Activated CD4-positive, alpha-beta T cell treated with anti-CD3 and anti-CD28 coated beads, Interleukin-2, amount 10 ng/mL, durations not matched to agents 7 days and 5 days (primary cell): Measurements from ENCODE around the gene WDR35. TPM values are rescaled to one million over a fixed set of nuclear protein-coding genes. Genes with fewer than 3 reads are reported as not detected.

Experiments used
- CTCF ChIA-PET: fragments of 350-600 bp; sonication (Branson Sonifier 250); formaldehyde crosslinking; loops from one replicate; lab custom pipeline; 2021; ENCODE audit warnings: antibody characterized with exemption; lab: Charles Lee
- POLR2A ChIA-PET: fragments of 350-600 bp; sonication (Branson Sonifier 250); formaldehyde crosslinking; loops from one replicate; lab custom pipeline; 2021; ENCODE audit warnings: antibody characterized with exemption; lab: Charles Lee
- DNase-seq: peaks from one replicate; pipeline ENCODE4 v3.0.0-alpha.2; 2020
- H3K27ac Mint-ChIP-seq: one replicate; pipeline ENCODE4 v1.8.0; 2021; ENCODE audit warnings: mild to moderate bottlenecking, moderate library complexity, mixed read lengths
- H3K27me3 Mint-ChIP-seq: one replicate; pipeline ENCODE4 v1.8.0; 2021; ENCODE audit warnings: mixed read lengths
- H3K36me3 Mint-ChIP-seq: one replicate; pipeline ENCODE4 v1.8.0; 2021; ENCODE audit warnings: low read depth, mixed read lengths
- H3K4me1 Mint-ChIP-seq: one replicate; pipeline ENCODE4 v1.8.0; 2021; ENCODE audit warnings: mixed read lengths
- H3K4me3 Mint-ChIP-seq: one replicate; pipeline ENCODE4 v1.8.0; 2021; ENCODE audit warnings: mild to moderate bottlenecking, moderate library complexity, mixed read lengths
- H3K9me3 Mint-ChIP-seq: one replicate; pipeline ENCODE4 v1.8.0; 2021; ENCODE audit warnings: mixed read lengths
- total RNA-seq, 2 experiments: library from RNA; stranded (reverse); gene quantifications; one replicate each; pipeline ENCODE4 v1.2.3, GENCODE V29; 2021

The WDR35 gene
- total RNA-seq, 2 experiments from 2014 or later: 3.9 to 4.0 TPM

DNA sequence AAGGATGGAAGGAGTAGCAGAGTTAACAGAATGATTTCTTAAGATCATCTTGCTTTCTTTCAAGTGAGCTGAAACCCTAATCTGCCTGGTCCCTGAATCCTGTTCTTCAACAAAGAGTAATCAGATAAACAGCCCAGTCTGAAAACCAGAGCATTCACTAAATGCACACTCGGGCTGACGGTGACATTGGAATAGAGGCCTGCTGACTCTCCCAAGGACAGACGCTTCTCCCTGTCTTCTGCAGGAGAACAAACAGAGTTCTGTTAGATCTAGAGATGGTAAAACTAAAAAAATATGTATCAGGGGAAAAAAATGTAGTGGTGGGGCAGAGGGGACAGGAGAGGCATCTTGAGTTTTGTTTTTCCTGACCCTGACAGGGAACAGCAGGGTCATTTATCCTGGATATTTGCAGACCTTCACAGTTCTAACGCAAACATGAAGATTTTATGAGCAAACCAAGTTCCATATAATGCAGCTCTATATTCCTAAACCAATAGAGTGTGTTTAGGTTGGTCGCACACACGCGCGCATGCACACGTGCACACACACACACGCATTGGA, 15.2 kb upstream of the WDR35 start:
- Mint-ChIP-seq H3K4me3 (no peak overlapping the region), H3K36me3 (no peaks in the 10 kb centered on the region), H3K4me1 (no peaks in the 10 kb centered on the region), H3K27me3 (peaks cover 29% of the 10 kb centered on the region), H3K27ac (no peak overlapping the region), H3K9me3 (no peaks in the 10 kb centered on the region)
- DNase-seq: no peak
- POLR2A ChIA-PET: no interaction called here
- CTCF ChIA-PET: no interaction called here

DNA sequence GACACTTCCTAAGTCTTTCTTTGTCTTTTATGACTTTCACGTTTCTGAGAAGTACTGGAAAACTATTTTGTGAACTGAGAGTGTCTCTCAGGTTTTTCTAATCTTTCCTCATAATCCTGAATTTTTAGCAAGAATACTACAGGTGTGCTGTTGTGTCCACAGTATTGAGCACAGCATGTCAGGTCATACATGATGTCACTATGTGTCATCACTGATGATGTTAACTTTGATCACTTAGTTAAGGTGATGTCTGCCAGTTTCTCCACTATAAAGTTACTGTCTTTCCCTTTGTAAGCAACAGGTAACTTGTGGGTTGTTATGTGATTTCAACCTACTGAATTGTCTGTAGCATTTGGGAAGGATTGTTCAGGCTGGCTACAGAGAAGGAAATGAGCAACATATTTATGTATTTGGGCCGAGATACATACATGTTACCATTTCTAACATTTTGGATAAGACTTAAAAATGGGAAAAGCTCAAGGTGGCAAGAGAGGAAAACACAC, 11.5 kb upstream of the WDR35 start:
- no peak overlapping the region for H3K4me3 Mint-ChIP-seq
- H3K36me3 Mint-ChIP-seq: no peaks in the 10 kb centered on the region
- H3K9me3 Mint-ChIP-seq: no peaks in the 10 kb centered on the region
- peaks cover 28% of the 10 kb centered on the region for H3K27me3 Mint-ChIP-seq
- H3K27ac Mint-ChIP-seq: no peak overlapping the region
- CTCF ChIA-PET: no interaction called here
- DNase-seq: no peak
- H3K4me1 Mint-ChIP-seq: no peaks in the 10 kb centered on the region
- POLR2A ChIA-PET: no interaction called here

DNA sequence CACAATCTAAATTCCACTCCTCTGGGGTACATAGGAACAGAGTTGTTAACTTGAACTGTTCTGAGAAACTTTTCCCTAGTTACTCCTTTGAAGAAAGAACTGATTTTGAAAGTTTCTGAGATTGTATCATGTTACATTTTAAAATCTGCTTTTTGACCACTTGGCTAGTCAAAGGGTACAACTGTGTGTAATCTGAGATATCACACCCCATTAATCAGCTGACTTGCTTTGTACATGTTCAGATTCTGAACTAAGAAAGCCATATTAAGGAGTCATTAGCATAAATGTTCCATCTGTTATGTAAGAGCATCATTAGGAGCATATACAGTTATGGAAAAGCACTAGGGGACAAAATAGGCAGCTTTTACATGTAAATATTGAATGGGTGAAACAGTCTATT, 3.8 kb upstream of the WDR35 start:
- CTCF ChIA-PET: interaction anchor here (1.2 kb wide), 1 partner anchor 22 kb away, joined by 3 read pairs; no protein-coding TSS in a partner anchor
- Mint-ChIP-seq H3K4me3 (no peak overlapping the region), H3K9me3 (no peaks in the 10 kb centered on the region)

DNA sequence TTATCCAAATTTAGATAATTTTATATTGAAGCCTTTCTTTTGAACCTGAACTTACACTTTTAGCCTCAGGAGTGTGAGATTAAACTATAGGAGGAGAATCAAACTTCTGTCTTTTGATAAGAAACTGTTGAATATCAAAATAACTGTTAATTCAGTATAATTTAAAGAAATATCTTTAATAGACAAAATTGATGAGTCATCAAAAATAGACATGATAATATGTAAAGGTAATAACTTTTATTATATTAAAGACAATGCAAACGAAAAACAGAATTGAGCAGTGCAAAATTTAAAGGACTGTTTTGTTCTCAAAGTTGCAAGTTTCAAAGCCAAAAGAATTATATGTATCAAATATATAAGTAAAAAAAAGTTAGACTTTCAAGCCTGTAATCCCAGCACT, 2.0 kb upstream of the WDR35 start:
- CTCF ChIA-PET: no interaction called here
- no peaks in the 10 kb centered on the region for H3K9me3 Mint-ChIP-seq
- no peak overlapping the region for H3K4me3 Mint-ChIP-seq
- H3K36me3 Mint-ChIP-seq: no peaks in the 10 kb centered on the region
- POLR2A ChIA-PET: no interaction called here
- no peak overlapping the region for H3K27ac Mint-ChIP-seq
- DNase-seq: no peak
- peaks cover 32% of the 10 kb centered on the region for H3K4me1 Mint-ChIP-seq
- peaks cover 35% of the 10 kb centered on the region for H3K27me3 Mint-ChIP-seq

More for the DNA sequence above, 3.8 kb upstream of the WDR35 start:
- no peak overlapping the region for H3K27ac Mint-ChIP-seq
- no peak for DNase-seq
- peaks cover 42% of the 10 kb centered on the region for H3K27me3 Mint-ChIP-seq
- POLR2A ChIA-PET: no interaction called here
- H3K4me1 Mint-ChIP-seq: peaks cover 22% of the 10 kb centered on the region
- no peaks in the 10 kb centered on the region for H3K36me3 Mint-ChIP-seq

DNA sequence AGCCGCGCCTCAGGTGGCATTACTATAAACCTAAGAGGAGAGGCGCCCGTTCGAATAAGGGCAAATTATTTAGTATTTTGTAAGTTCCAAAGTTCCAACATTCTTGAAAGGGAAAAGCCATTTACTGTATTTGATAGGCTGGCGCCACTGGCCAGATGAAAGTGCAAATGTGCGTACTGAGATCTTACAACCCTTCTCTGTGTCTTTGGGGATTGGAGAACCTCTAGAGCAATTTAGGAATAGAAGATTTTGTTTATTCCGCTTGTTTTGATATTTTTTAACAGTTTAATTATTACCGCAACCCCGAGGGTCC, 467 bp upstream of the WDR35 start:
- DNase-seq: no peak
- ChIA-PET POLR2A (no interaction called here), CTCF (interaction anchor here (1.2 kb wide), 1 partner anchor 11 kb away, joined by 4 read pairs; no protein-coding TSS in a partner anchor)
- H3K4me3 Mint-ChIP-seq: peak overlapping the region; percentile 87
- no peaks in the 10 kb centered on the region for H3K36me3 Mint-ChIP-seq
- H3K27ac Mint-ChIP-seq: peak overlapping the region; percentile 88
- H3K4me1 Mint-ChIP-seq: peaks cover 32% of the 10 kb centered on the region
- peaks cover 31% of the 10 kb centered on the region for H3K27me3 Mint-ChIP-seq
- H3K9me3 Mint-ChIP-seq: no peaks in the 10 kb centered on the region

DNA sequence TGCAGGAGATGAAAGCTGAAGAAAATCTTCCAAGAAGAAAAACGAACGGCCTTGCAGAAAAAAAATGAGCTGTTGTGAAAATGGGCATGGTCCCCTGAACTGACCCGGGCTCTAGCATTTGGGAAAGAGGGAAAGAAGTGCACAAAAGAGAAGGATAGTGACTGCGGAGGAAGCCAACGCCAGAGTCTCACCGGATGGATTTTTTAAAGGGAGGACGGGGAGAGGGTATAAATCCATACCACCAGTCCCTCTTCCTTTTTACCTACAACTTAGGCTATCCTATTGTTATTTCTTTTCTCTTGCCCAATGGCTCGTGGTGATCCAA, 601 bp downstream of the WDR35 start:
- peaks cover 32% of the 10 kb centered on the region for H3K4me1 Mint-ChIP-seq
- H3K27ac Mint-ChIP-seq: peak overlapping the region; percentile 88
- CTCF ChIA-PET: interaction anchor here (1.2 kb wide), 1 partner anchor 9 kb away, joined by 4 read pairs; no protein-coding TSS in a partner anchor
- H3K27me3 Mint-ChIP-seq: peaks cover 26% of the 10 kb centered on the region
- peak overlapping the region; percentile 87 for H3K4me3 Mint-ChIP-seq
- H3K9me3 Mint-ChIP-seq: no peaks in the 10 kb centered on the region
- POLR2A ChIA-PET: interaction anchor here (0.6 kb wide), 1 partner anchor 376 kb away, joined by 3 read pairs; no protein-coding TSS in a partner anchor
- H3K36me3 Mint-ChIP-seq: no peaks in the 10 kb centered on the region
- no peak for DNase-seq

DNA sequence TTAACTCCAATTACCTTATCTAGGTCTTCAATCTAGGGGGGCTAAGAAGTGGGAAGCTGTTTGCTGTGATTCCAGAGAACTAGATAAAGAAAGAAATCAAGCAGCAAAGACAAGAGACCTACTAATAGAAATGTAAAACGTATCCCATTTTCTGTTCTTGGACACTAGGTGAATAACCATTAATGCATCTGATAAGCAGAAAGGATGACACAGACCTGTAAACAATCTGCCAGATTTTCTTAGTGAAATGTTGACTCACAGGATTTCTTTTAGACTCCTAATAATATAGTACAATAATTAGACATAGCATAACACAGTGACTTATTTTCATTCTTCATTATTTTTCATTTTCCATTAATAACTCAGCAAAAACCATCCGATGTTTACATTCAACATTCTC, 1.3 kb downstream of the WDR35 start:
- no peak for DNase-seq
- Mint-ChIP-seq H3K4me3 (peak overlapping the region; percentile 87), H3K27ac (no peak overlapping the region), H3K4me1 (peaks cover 32% of the 10 kb centered on the region), H3K36me3 (no peaks in the 10 kb centered on the region), H3K9me3 (no peaks in the 10 kb centered on the region), H3K27me3 (peaks cover 21% of the 10 kb centered on the region)
- CTCF ChIA-PET: interaction anchor here (1.0 kb wide), 1 partner anchor 24 kb away, joined by 3 read pairs; no protein-coding TSS in a partner anchor
- POLR2A ChIA-PET: no interaction called here

DNA sequence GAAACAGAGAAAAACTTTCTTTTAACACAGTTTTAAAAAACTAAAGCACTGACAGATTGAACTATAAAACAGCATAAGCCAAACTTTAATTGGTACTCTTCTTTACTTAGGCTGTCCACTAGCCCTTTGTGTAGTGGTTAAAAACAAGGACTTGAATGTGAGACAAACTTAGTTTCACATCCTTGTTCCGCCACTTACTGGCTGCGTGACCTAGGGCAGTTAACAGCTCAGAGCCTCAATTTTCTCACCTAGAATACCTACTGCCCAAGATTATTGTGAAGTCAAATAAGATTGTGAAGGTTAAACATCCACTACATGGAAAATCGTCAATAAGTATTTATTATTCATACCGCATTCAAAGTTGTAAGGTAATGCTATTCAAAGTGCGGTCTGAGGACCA, 2.0 kb downstream of the WDR35 start:
- CTCF ChIA-PET: interaction anchor here (0.6 to 1.0 kb wide), 2 partner anchors 23 to 383 kb away, joined by 3 read pairs; no protein-coding TSS in a partner anchor
- H3K9me3 Mint-ChIP-seq: no peaks in the 10 kb centered on the region
- peaks cover 32% of the 10 kb centered on the region for H3K4me1 Mint-ChIP-seq
- H3K27me3 Mint-ChIP-seq: peaks cover 15% of the 10 kb centered on the region
- DNase-seq: no peak
- H3K27ac Mint-ChIP-seq: no peak overlapping the region
- POLR2A ChIA-PET: no interaction called here
- H3K4me3 Mint-ChIP-seq: no peak overlapping the region
- no peaks in the 10 kb centered on the region for H3K36me3 Mint-ChIP-seq

DNA sequence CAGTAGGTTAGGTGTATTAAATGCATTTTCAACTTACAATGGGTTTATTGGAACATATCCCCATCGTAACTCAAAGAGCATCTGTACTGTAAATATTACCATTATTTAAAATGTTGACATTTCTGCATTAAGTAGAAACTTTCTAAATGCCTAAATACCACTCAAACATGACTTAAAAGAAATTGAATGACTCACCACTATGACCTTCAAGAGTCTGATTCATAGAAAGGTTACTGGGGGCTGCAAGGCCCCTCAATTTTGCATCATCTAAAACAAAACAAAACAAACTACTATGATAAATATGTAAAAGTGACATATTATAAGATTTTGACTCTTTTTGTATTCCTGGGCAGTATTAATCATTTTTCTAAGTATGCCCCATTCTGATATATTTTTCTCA, 7.6 kb downstream of the WDR35 start:
- POLR2A ChIA-PET: no interaction called here
- DNase-seq: no peak
- Mint-ChIP-seq H3K27me3 (no peaks in the 10 kb centered on the region), H3K27ac (no peak overlapping the region), H3K4me1 (peaks cover 6% of the 10 kb centered on the region), H3K9me3 (no peaks in the 10 kb centered on the region), H3K36me3 (peaks cover 4% of the 10 kb centered on the region), H3K4me3 (no peak overlapping the region)
- CTCF ChIA-PET: no interaction called here

DNA sequence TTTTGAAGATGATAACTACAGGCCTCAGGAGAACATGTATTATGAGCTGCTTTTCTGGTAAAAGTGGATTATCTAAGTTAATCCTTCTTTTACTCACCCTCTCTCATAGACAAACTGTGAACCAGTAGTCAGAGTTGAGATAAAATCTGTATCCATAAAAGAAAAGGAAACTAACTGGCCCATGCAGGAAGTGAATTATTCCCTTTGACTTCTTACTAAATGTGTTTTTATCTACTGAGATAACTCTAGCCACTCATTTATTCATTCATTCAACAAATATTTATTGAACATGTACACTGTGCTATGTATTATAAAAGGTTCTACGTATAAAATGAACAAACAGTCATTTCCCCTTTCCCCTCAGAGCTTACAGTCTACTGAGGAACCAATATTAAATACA, 10.0 kb downstream of the WDR35 start:
- CTCF ChIA-PET: interaction anchor here (1.1 kb wide), 1 partner anchor 10 kb away, joined by 4 read pairs; the partner anchor contains the start of gene WDR35
- Mint-ChIP-seq H3K36me3 (peaks cover 4% of the 10 kb centered on the region), H3K27ac (no peak overlapping the region), H3K4me1 (peaks cover 4% of the 10 kb centered on the region), H3K27me3 (no peaks in the 10 kb centered on the region), H3K4me3 (no peak overlapping the region), H3K9me3 (no peaks in the 10 kb centered on the region)
- no peak for DNase-seq
- POLR2A ChIA-PET: no interaction called here

DNA sequence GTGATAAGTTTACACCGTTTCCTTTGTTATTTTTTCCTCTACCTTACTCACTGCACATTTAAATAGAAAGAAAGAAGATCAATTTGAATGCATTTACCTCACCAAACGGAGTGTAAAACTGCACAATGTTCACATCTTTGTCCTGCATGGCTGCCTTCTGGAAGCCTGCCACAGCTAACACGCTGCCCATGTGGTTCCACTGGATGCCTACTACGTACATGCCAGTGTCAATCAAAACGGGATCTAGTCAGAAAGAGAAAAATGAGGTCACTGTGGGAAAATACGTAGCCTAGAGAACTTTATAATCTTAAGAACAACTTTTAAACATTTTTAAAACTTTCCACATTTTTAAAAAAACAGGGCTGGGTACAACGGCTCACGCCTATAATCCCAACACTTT, 16.4 kb downstream of the WDR35 start:
- ChIA-PET CTCF (no interaction called here), POLR2A (no interaction called here)
- Mint-ChIP-seq H3K9me3 (no peaks in the 10 kb centered on the region), H3K4me1 (peaks cover 12% of the 10 kb centered on the region), H3K4me3 (no peak overlapping the region), H3K27ac (no peak overlapping the region), H3K27me3 (no peaks in the 10 kb centered on the region), H3K36me3 (peaks cover 2% of the 10 kb centered on the region)
- DNase-seq: no peak

DNA sequence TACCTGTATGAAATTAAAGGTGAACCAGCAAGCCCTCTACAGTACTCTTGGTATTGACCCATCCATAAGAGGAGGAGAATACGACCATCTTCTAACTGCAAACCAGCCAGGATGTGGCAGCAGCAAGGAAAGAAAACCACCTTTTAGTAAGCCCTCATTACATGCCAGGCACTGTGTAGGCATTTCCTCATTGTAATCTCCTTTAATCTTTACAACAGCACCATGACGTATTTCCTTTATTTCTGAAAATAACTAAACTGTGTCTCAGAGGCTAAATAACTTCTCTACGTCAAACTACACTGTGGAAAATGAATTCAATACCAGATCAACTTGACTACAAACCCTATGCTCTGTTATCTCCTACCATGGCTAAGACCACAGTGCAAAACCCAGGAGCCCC, 18.2 kb downstream of the WDR35 start:
- POLR2A ChIA-PET: no interaction called here
- CTCF ChIA-PET: no interaction called here

DNA sequence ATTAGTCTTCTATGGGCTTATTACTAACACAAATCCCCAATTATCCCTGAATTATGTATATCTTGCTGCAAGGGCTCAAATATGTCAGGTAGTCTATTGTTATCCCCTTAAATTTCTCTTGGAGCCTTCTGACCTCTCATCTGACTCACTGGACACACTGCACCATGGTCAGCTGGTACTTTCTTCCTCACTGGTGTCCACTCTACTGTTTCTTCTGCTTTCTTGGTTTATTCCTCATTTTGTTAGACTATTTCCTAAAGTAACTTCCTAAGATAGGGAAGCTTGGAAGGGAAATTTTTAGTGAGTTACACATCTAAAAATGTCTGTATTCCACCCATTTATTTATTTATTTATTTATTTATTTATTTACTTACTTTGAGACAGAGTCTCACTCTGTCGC, 26.5 kb downstream of the WDR35 start:
- ChIA-PET CTCF (no interaction called here), POLR2A (no interaction called here)
- DNase-seq: no peak
- no peak overlapping the region for H3K27ac Mint-ChIP-seq
- no peaks in the 10 kb centered on the region for H3K4me1 Mint-ChIP-seq
- H3K27me3 Mint-ChIP-seq: no peaks in the 10 kb centered on the region
- no peak overlapping the region for H3K4me3 Mint-ChIP-seq
- H3K9me3 Mint-ChIP-seq: no peaks in the 10 kb centered on the region
- H3K36me3 Mint-ChIP-seq: no peaks in the 10 kb centered on the region

More for the DNA sequence above, 18.2 kb downstream of the WDR35 start:
- peaks cover 2% of the 10 kb centered on the region for H3K36me3 Mint-ChIP-seq
- DNase-seq: peak; percentile 15
- peaks cover 12% of the 10 kb centered on the region for H3K4me1 Mint-ChIP-seq
- H3K27me3 Mint-ChIP-seq: no peaks in the 10 kb centered on the region
- no peaks in the 10 kb centered on the region for H3K9me3 Mint-ChIP-seq
- no peak overlapping the region for H3K4me3 Mint-ChIP-seq
- H3K27ac Mint-ChIP-seq: peak overlapping the region; percentile 84
